ENCODE results near the gene RB1. TPM values are rescaled to one million over a fixed set of nuclear protein-coding genes. Genes with fewer than 3 reads are reported as not detected.

RB1 gene
- total RNA-seq, 1 experiment from 2014 or later, result 36.7 TPM

DNA sequence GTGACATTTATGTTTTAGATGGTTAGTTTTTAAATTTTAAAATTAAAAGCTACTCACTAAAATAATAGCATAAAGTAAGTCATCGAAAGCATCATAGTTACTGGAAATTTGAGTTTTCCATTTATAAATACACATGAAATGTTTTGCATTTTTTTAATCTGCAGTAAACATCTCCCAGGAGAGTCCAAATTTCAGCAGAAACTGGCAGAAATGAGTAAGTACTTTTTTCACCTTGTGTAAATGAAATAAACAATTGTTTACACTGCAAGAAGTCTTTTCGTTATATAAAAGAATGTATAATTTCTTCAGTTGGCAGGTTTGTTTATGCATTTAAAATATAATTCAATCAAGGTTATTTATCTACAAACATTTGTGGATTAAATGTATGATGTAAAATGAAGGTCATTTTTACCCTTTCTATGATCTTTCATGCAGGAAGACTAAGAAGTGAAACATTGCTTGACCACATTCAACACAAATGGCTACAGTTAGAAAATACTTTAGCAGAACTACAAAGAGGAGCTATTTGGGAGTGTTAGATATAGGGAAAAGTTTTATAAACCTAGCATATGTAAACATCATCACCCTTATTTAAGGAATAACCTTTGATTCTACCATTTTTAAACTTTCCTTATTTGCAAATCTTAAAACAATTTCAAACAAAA is 173.8 kb downstream of the RB1 start:
- ATAC-seq (no peak), DNase-seq (ENCODE audit: low read depth, low spot score) (no peak)
- Histone ChIP-seq H3K4me2 (ENCODE audit: low read length) (no peak overlapping the region), H4K20me1 (ENCODE audit: insufficient read depth) (no peaks in the 10 kb centered on the region), H3K4me1 (ENCODE audit: control insufficient read depth in 1 of 2, insufficient read depth in 2 of 2, low read length in 2 of 2) (no peaks in the 10 kb centered on the region), H3K36me3 (ENCODE audit: control insufficient read depth in 1 of 2, insufficient read depth in 2 of 2, low read length in 2 of 2) (no peaks in the 10 kb centered on the region; a peak in 1 of 4 replicates), H2AFZ (ENCODE audit: low read depth, low read length, poor library complexity, severe bottlenecking) (no peak overlapping the region), H3K9me2 (ENCODE audit: insufficient read depth) (no peaks in the 10 kb centered on the region), H3K9me3 (ENCODE audit: control insufficient read depth in 1 of 2, insufficient read depth in 1 of 2, low read depth in 1 of 2, low read length in 2 of 2) (no peaks in the 10 kb centered on the region), H3K9ac (ENCODE audit: low read length) (no peak overlapping the region), H3K79me2 (ENCODE audit: insufficient read depth, low read length) (no peaks in the 10 kb centered on the region), H3K27me3 (ENCODE audit: insufficient read depth, low read length) (no peaks in the 10 kb centered on the region), H3K4me3 (replicated peaks in 1 of 2; ENCODE audit: low read depth in 1 of 2, low read length in 2 of 2) (no peak overlapping the region), H3K27ac (ENCODE audit: low read depth, low read length) (no peak overlapping the region)
- RAD21 ChIA-PET (ENCODE audit: low non-redundant PET in 1 of 2, low total read pairs in 2 of 2, uncharacterized antibody in 2 of 2, unreplicated experiment in 2 of 2), result no interaction called here
- TF ChIP-seq, protein P1, sequence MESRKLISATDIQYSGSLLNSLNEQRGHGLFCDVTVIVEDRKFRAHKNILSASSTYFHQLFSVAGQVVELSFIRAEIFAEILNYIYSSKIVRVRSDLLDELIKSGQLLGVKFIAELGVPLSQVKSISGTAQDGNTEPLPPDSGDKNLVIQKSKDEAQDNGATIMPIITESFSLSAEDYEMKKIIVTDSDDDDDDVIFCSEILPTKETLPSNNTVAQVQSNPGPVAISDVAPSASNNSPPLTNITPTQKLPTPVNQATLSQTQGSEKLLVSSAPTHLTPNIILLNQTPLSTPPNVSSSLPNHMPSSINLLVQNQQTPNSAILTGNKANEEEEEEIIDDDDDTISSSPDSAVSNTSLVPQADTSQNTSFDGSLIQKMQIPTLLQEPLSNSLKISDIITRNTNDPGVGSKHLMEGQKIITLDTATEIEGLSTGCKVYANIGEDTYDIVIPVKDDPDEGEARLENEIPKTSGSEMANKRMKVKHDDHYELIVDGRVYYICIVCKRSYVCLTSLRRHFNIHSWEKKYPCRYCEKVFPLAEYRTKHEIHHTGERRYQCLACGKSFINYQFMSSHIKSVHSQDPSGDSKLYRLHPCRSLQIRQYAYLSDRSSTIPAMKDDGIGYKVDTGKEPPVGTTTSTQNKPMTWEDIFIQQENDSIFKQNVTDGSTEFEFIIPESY (IDR thresholded peaks at IDR 0.05; ENCODE audit: extremely low read depth, insufficient replicate concordance, low read length), result no peak
- no peak for TF ChIP-seq SP1 (IDR thresholded peaks at IDR 0.05; ENCODE audit: low read depth)
- intact Hi-C loops (cut with micrococcal nuclease), result no loop called here
- CTCF ChIA-PET, result no interaction called here
- no TSS peak for BruUV-seq (replicated peaks)
- POLR2A ChIA-PET, result no interaction called here

DNA sequence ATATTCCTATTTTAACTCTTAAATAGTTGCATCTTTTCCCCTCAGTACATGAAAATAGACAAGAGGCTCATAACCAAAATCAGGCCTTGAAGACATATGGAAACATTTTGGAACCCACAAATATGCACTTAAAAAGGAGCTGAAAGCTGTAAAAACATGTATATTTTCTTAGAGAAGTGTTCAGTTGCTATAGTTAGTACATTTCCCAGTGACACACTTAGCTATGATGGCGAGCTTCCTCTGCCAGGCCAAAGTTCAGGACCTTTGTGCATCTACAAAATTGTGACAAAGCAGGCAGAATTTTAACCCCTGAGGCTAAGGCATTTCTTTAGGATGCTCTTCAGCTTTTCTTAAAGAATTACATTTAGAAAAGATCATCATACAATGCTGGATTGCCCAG is 174.8 kb downstream of the RB1 start:
- Histone ChIP-seq H3K4me2 (ENCODE audit: low read length) (no peak overlapping the region), H3K9ac (ENCODE audit: low read length) (no peak overlapping the region), H2AFZ (ENCODE audit: low read depth, low read length, poor library complexity, severe bottlenecking) (no peak overlapping the region), H3K79me2 (ENCODE audit: insufficient read depth, low read length) (no peaks in the 10 kb centered on the region), H3K4me1 (ENCODE audit: control insufficient read depth in 1 of 2, insufficient read depth in 2 of 2, low read length in 2 of 2) (no peaks in the 10 kb centered on the region), H4K20me1 (ENCODE audit: insufficient read depth) (no peaks in the 10 kb centered on the region), H3K4me3 (replicated peaks in 1 of 2; ENCODE audit: low read depth in 1 of 2, low read length in 2 of 2) (no peak overlapping the region), H3K36me3 (ENCODE audit: control insufficient read depth in 1 of 2, insufficient read depth in 2 of 2, low read length in 2 of 2) (no peaks in the 10 kb centered on the region; a peak in 1 of 4 replicates), H3K9me3 (ENCODE audit: control insufficient read depth in 1 of 2, insufficient read depth in 1 of 2, low read depth in 1 of 2, low read length in 2 of 2) (no peaks in the 10 kb centered on the region), H3K27ac (ENCODE audit: low read depth, low read length) (no peak overlapping the region), H3K27me3 (ENCODE audit: insufficient read depth, low read length) (no peaks in the 10 kb centered on the region), H3K9me2 (ENCODE audit: insufficient read depth) (no peaks in the 10 kb centered on the region)
- DNase-seq (ENCODE audit: low read depth, low spot score) (no peak), ATAC-seq (no peak)
- BruUV-seq (replicated peaks), result no TSS peak
- intact Hi-C loops (cut with micrococcal nuclease), result no loop called here
- RAD21 ChIA-PET (ENCODE audit: low non-redundant PET in 1 of 2, low total read pairs in 2 of 2, uncharacterized antibody in 2 of 2, unreplicated experiment in 2 of 2), result no interaction called here
- CTCF ChIA-PET, result no interaction called here
- POLR2A ChIA-PET, result no interaction called here
- TF ChIP-seq ZNF274 (IDR thresholded peaks at IDR 0.05; ENCODE audit: low read depth, low read length) (no peak), TCF7L2 (IDR thresholded peaks at IDR 0.05; ENCODE audit: borderline replicate concordance, extremely low read depth, insufficient read depth, insufficient read length) (no peak), FOSL1 (IDR thresholded peaks at IDR 0.05; ENCODE audit: low read depth) (no peak), REST (IDR thresholded peaks at IDR 0.05; ENCODE audit: low read depth) (no peak), SIN3A (IDR thresholded peaks at IDR 0.05; ENCODE audit: low read depth) (no peak), ATF3 (IDR thresholded peaks at IDR 0.05) (no peak), CTCF (IDR thresholded peaks at IDR 0.05 in 2 of 3, conservative IDR thresholded peaks at IDR 0.05 in 1 of 3; ENCODE audit: borderline replicate concordance in 1 of 3, insufficient read depth in 1 of 3, low read depth in 2 of 3, low read length in 2 of 3) (no peak)
